WTC11 (cell line): ENCODE measurements around the gene RTKN2. TPM values are rescaled to one million over a fixed set of nuclear protein-coding genes. Genes with fewer than 3 reads are reported as not detected.

ENCODE experiments used
- ATAC-seq: fragments of 200-7000 bp; cut with Tn5 transposase; 2 replicates; pipeline ENCODE4 v1.10.0; 2021; ENCODE audit warnings: mild to moderate bottlenecking, moderate library complexity
- CTCF ChIA-PET: fragments of 300-600 bp; sonication (Branson Sonifier 250); formaldehyde crosslinking; loops from one replicate; lab custom pipeline; 2021; ENCODE audit warnings: antibody characterized with exemption; lab: Charles Lee
- POLR2A ChIA-PET: fragments of 350-600 bp; sonication (Branson Sonifier 250); formaldehyde crosslinking; loops from one replicate; lab custom pipeline; 2021; ENCODE audit warnings: antibody characterized with exemption; lab: Charles Lee
- DNase-seq: peaks from one replicate; pipeline ENCODE4 v3.0.0; 2021; ENCODE audit warnings: low spot score
- H3K27ac Mint-ChIP-seq: 2 replicates; pipeline ENCODE4 v1.8.0; 2021; ENCODE audit warnings: mixed read lengths
- H3K27me3 Mint-ChIP-seq: 2 replicates; pipeline ENCODE4 v1.8.0; 2021; ENCODE audit warnings: low read depth, mild to moderate bottlenecking, moderate library complexity, mixed read lengths
- H3K36me3 Mint-ChIP-seq: 2 replicates; pipeline ENCODE4 v1.8.0; 2021; ENCODE audit warnings: mixed read lengths
- H3K4me1 Mint-ChIP-seq: 2 replicates; pipeline ENCODE4 v1.8.0; 2022; ENCODE audit warnings: mixed read lengths
- H3K4me3 Mint-ChIP-seq: 2 replicates; pipeline ENCODE4 v1.8.0; 2021; ENCODE audit warnings: mild to moderate bottlenecking, moderate library complexity, mixed read lengths
- H3K9me3 Mint-ChIP-seq: 2 replicates; pipeline ENCODE4 v1.8.0; 2021; ENCODE audit warnings: mixed read lengths
- ATF3 ChIP-seq: sonication (generic); formaldehyde crosslinking; conservative IDR thresholded peaks from 2 replicates; pipeline ENCODE4 v1.8.1; 2022; ENCODE audit warnings: mild to moderate bottlenecking, missing genetic modification reagents
- CBFB ChIP-seq: sonication (generic); formaldehyde crosslinking; IDR thresholded peaks from 2 replicates; pipeline ENCODE4 v1.8.1; 2022; ENCODE audit warnings: mild to moderate bottlenecking, low read depth, missing genetic modification reagents
- CDX4 ChIP-seq: fragments of 250-450 bp; sonication (Bioruptor Pico); IDR thresholded peaks from 2 replicates; pipeline ENCODE4 v1.9.0; 2021; ENCODE audit warnings: moderate library complexity, mild to moderate bottlenecking, inconsistent platforms, borderline replicate concordance
- CREB1 ChIP-seq: sonication (generic); formaldehyde crosslinking; IDR thresholded peaks from 2 replicates; pipeline ENCODE4 v1.8.0; 2023; ENCODE audit warnings: mild to moderate bottlenecking, missing genetic modification reagents
- CREM ChIP-seq: sonication (generic); formaldehyde crosslinking; IDR thresholded peaks from 2 replicates; pipeline ENCODE4 v1.8.1; 2022; ENCODE audit warnings: mild to moderate bottlenecking, missing genetic modification reagents, moderate library complexity
- E2F4 ChIP-seq: sonication (generic); formaldehyde crosslinking; IDR thresholded peaks from 2 replicates; pipeline ENCODE4 v1.8.1; 2022; ENCODE audit warnings: low read depth, mild to moderate bottlenecking, moderate library complexity, missing genetic modification reagents, borderline replicate concordance
- FOXJ3 ChIP-seq: sonication (generic); formaldehyde crosslinking; IDR thresholded peaks from 2 replicates; pipeline ENCODE4 v1.9.0; 2021; ENCODE audit warnings: missing genetic modification reagents, mild to moderate bottlenecking, borderline replicate concordance
- FOXP1 ChIP-seq: sonication (generic); formaldehyde crosslinking; IDR thresholded peaks from 2 replicates; pipeline ENCODE4 v1.8.0; 2022; ENCODE audit warnings: missing genetic modification reagents, mild to moderate bottlenecking, moderate library complexity, borderline replicate concordance
- HMGA2 ChIP-seq: fragments of 250-450 bp; sonication (Bioruptor Pico); IDR thresholded peaks from 2 replicates; pipeline ENCODE4 v1.4.0; 2021; ENCODE audit warnings: mild to moderate bottlenecking, moderate library complexity
- IRF2 ChIP-seq: sonication (generic); formaldehyde crosslinking; IDR thresholded peaks from 2 replicates; pipeline ENCODE4 v1.8.0; 2022; ENCODE audit warnings: low read depth, missing genetic modification reagents, borderline replicate concordance
- MXD4 ChIP-seq: fragments of 250-450 bp; sonication (Bioruptor Pico); IDR thresholded peaks from 2 replicates; pipeline ENCODE4 v1.8.0; 2021; ENCODE audit warnings: mild to moderate bottlenecking, moderate library complexity, borderline replicate concordance
- NFE2L1 ChIP-seq: sonication (generic); formaldehyde crosslinking; IDR thresholded peaks from 2 replicates; pipeline ENCODE4 v1.8.1; 2023; ENCODE audit warnings: missing genetic modification reagents
- OVOL2 ChIP-seq: fragments of 250-450 bp; sonication (Bioruptor Pico); IDR thresholded peaks from 2 replicates; pipeline ENCODE4 v1.9.0; 2021; ENCODE audit warnings: mild to moderate bottlenecking, borderline replicate concordance
- RORB ChIP-seq: fragments of 250-450 bp; sonication (Bioruptor Pico); IDR thresholded peaks from 2 replicates; pipeline ENCODE4 v1.9.0; 2021; ENCODE audit warnings: mild to moderate bottlenecking
- USF2 ChIP-seq: sonication (generic); formaldehyde crosslinking; IDR thresholded peaks from 2 replicates; pipeline ENCODE4 v1.8.1; 2023; ENCODE audit warnings: mild to moderate bottlenecking, missing genetic modification reagents, moderate library complexity
- ZMAT4 ChIP-seq: fragments of 250-450 bp; sonication (Bioruptor Pico); IDR thresholded peaks from 2 replicates; pipeline ENCODE4 v1.9.0; 2021; ENCODE audit warnings: mild to moderate bottlenecking
- ZNF232 ChIP-seq: sonication (generic); formaldehyde crosslinking; IDR thresholded peaks from 2 replicates; pipeline ENCODE4 v1.8.0; 2022; ENCODE audit warnings: mild to moderate bottlenecking, missing genetic modification reagents
- ZNF396 ChIP-seq: fragments of 250-450 bp; sonication (Bioruptor Pico); IDR thresholded peaks from 2 replicates; pipeline ENCODE4 v1.8.0; 2021; ENCODE audit warnings: mild to moderate bottlenecking, moderate library complexity, borderline replicate concordance
- ZNF423 ChIP-seq: fragments of 250-450 bp; sonication (Bioruptor Pico); IDR thresholded peaks from 2 replicates; pipeline ENCODE4 v2.1.2; 2022; ENCODE audit warnings: mild to moderate bottlenecking, moderate library complexity
- total RNA-seq: library from RNA; stranded (reverse); gene quantifications from 3 replicates; pipeline ENCODE4 v1.2.3, GENCODE V29; 2021
- TF ChIP-seq, protein P1 (sequence below): fragments of 200-600 bp; IDR thresholded peaks from 2 replicates; pipeline ENCODE4 v1.8.0; 2022; ENCODE audit warnings: antibody characterized with exemption
- TF ChIP-seq, protein P2 (sequence below): sonication (generic); formaldehyde crosslinking; IDR thresholded peaks from 2 replicates; pipeline ENCODE4 v1.8.1; 2022; ENCODE audit warnings: missing genetic modification reagents, borderline replicate concordance
- TF ChIP-seq, protein P3 (sequence below): sonication (generic); formaldehyde crosslinking; IDR thresholded peaks from 2 replicates; pipeline ENCODE4 v1.8.0; 2022; ENCODE audit warnings: mild to moderate bottlenecking, missing genetic modification reagents

Gene RTKN2
- total RNA-seq, 1 experiment from 2014 or later: 20.5 TPM

DNA sequence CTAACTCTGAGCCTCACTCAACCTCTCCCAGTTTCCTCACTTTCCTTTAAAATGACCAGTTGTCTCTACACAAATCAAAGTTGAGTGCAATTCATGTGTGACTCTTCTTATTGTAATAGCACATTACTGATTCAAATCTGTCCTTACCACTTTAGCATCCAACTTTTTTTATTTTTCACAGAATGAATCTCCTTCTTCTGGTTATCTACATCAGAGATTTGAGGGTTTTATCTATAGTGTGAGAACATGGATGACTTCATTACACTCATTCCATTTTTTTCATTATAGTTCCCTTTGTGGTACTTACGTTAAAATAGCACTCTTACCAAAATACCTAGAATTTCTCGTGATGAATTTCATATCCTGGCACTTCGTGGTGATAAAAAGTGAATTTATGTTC lies 43.3 kb downstream of the RTKN2 start:
- Mint-ChIP-seq H3K9me3 (no peaks in the 10 kb centered on the region), H3K36me3 (peaks cover 16% of the 10 kb centered on the region)
- ATAC-seq: no peak
- TF ChIP-seq RORB (CRISPR knock-in tag) (no peak), USF2 (CRISPR knock-in tag) (no peak), E2F4 (CRISPR knock-in tag) (no peak), FOXP1 (no peak), CREM (CRISPR knock-in tag) (no peak)
- TF ChIP-seq, protein P1, sequence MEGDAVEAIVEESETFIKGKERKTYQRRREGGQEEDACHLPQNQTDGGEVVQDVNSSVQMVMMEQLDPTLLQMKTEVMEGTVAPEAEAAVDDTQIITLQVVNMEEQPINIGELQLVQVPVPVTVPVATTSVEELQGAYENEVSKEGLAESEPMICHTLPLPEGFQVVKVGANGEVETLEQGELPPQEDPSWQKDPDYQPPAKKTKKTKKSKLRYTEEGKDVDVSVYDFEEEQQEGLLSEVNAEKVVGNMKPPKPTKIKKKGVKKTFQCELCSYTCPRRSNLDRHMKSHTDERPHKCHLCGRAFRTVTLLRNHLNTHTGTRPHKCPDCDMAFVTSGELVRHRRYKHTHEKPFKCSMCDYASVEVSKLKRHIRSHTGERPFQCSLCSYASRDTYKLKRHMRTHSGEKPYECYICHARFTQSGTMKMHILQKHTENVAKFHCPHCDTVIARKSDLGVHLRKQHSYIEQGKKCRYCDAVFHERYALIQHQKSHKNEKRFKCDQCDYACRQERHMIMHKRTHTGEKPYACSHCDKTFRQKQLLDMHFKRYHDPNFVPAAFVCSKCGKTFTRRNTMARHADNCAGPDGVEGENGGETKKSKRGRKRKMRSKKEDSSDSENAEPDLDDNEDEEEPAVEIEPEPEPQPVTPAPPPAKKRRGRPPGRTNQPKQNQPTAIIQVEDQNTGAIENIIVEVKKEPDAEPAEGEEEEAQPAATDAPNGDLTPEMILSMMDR: no peak
- TF ChIP-seq, all 79 proteins: peak for 0
- Mint-ChIP-seq H3K4me3 (no peak overlapping the region), H3K27ac (0 out of 2 replicates have a peak overlapping the region, but pooled peaks have one; percentile 19), H3K27me3 (no peaks in the 10 kb centered on the region), H3K4me1 (peaks cover 5% of the 10 kb centered on the region; the same call in 1 of the 2 replicates)
- ChIA-PET CTCF (no interaction called here), POLR2A (interaction anchor here (0.7 kb wide), 1 partner anchor 56 kb away, joined by 4 read pairs; no protein-coding TSS in a partner anchor)
- no peak for DNase-seq

GRCh38 chr10:62224606-62225005 lies 44.0 kb downstream of the RTKN2 start:
- peaks cover 16% of the 10 kb centered on the region for H3K36me3 Mint-ChIP-seq
- H3K27ac Mint-ChIP-seq: peak overlapping the region; percentile 72
- CTCF ChIA-PET: no interaction called here
- H3K9me3 Mint-ChIP-seq: no peaks in the 10 kb centered on the region
- no peaks in the 10 kb centered on the region for H3K27me3 Mint-ChIP-seq
- DNase-seq (no peak), ATAC-seq (peak; percentile 52)
- peaks cover 5% of the 10 kb centered on the region; the same call in 1 of the 2 replicates for H3K4me1 Mint-ChIP-seq
- POLR2A ChIA-PET: no interaction called here
- H3K4me3 Mint-ChIP-seq: no peak overlapping the region
- TF ChIP-seq FOXJ3 (CRISPR knock-in tag): no peak
- TF ChIP-seq, protein P2, sequence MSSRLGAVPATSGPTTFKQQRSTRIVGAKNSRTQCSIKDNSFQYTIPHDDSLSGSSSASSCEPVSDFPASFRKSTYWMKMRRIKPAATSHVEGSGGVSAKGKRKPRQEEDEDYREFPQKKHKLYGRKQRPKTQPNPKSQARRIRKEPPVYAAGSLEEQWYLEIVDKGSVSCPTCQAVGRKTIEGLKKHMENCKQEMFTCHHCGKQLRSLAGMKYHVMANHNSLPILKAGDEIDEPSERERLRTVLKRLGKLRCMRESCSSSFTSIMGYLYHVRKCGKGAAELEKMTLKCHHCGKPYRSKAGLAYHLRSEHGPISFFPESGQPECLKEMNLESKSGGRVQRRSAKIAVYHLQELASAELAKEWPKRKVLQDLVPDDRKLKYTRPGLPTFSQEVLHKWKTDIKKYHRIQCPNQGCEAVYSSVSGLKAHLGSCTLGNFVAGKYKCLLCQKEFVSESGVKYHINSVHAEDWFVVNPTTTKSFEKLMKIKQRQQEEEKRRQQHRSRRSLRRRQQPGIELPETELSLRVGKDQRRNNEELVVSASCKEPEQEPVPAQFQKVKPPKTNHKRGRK (CRISPR knock-in tag): no peak
- no peak for TF ChIP-seq CREB1 (CRISPR knock-in tag)
- TF ChIP-seq MXD4 (CRISPR knock-in tag): no peak
- no peak for TF ChIP-seq ZNF423
- no peak for TF ChIP-seq CDX4
- no peak for TF ChIP-seq ZMAT4 (CRISPR knock-in tag)
- TF ChIP-seq, protein P3, sequence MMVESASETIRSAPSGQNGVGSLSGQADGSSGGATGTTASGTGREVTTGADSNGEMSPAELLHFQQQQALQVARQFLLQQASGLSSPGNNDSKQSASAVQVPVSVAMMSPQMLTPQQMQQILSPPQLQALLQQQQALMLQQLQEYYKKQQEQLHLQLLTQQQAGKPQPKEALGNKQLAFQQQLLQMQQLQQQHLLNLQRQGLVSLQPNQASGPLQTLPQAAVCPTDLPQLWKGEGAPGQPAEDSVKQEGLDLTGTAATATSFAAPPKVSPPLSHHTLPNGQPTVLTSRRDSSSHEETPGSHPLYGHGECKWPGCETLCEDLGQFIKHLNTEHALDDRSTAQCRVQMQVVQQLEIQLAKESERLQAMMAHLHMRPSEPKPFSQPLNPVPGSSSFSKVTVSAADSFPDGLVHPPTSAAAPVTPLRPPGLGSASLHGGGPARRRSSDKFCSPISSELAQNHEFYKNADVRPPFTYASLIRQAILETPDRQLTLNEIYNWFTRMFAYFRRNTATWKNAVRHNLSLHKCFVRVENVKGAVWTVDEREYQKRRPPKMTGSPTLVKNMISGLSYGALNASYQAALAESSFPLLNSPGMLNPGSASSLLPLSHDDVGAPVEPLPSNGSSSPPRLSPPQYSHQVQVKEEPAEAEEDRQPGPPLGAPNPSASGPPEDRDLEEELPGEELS: no peak
- TF ChIP-seq, protein P1: no peak
- TF ChIP-seq ZNF232 (CRISPR knock-in tag): no peak
- TF ChIP-seq NFE2L1 (CRISPR knock-in tag): no peak
- no peak for TF ChIP-seq ZNF396 (CRISPR knock-in tag)
- TF ChIP-seq ATF3: no peak
- TF ChIP-seq E2F4 (CRISPR knock-in tag): no peak
- no peak for TF ChIP-seq OVOL2 (CRISPR knock-in tag)
- no peak for TF ChIP-seq CBFB (CRISPR knock-in tag)
- no peak for TF ChIP-seq IRF2 (CRISPR knock-in tag)
- TF ChIP-seq HMGA2 (CRISPR knock-in tag): no peak
